ENCODE measurements around the gene CAPZA1. TPM values are rescaled to one million over a fixed set of nuclear protein-coding genes. Genes with fewer than 3 reads are reported as not detected.

Gene CAPZA1
- total RNA-seq, 1 experiment from 2014 or later: 273 TPM

DNA sequence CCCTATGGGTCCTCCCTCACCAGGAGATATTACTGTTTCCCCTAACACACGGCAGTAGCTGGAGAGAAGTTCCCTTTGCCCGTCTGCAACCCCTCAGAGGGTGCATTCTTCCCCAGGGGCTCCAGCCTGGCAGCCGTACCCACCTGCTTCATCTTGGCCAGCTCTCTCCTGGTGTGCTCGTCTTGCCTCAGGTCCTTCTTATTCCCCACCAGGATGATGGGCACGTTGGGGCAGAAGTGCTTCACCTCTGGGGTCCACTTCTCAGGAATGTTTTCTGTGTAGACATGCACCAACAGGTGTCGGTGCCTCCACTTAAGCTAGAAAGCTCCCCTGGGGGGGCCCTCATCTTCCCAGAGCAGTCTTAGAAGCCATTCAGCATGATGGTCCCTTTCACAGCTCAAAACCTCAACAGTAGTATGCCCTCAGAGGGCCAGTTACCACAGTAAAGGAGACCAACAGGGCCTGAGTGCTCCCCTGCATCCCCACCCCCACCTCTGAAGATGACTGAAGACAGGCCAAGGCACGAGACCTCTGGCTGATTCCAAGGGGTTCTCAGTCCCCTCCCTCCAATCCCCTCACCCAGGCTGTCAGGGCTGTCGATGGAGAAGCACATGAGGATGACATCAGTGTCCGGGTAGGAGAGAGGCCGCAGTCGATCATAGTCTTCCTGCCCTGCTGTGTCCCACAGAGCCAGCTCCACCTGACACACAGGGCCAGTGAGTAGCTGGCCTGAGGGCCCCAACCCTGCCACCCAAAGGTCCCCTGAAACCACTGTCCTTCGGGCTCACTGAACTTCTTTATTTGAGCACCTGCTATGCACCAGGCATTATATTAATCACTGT lies 83.0 kb downstream of the CAPZA1 start:
- ATAC-seq (no peak), DNase-seq (no peak)
- Histone ChIP-seq H3F3A (ENCODE audit: low read length, unreplicated experiment) (peaks cover 3% of the 10 kb centered on the region), H3K9me2 (replicated peaks; ENCODE audit: low read length) (no peaks in the 10 kb centered on the region), H3K79me2 (ENCODE audit: low read length) (peaks cover 49% of the 10 kb centered on the region), H3K27ac (ENCODE audit: low read length) (no peak overlapping the region), H3K4me1 (ENCODE audit: insufficient read depth, low read length) (peaks cover 66% of the 10 kb centered on the region), H3K9me3 (ENCODE audit: low read length) (no peaks in the 10 kb centered on the region), H3K4me2 (ENCODE audit: low read length) (no peak overlapping the region; the same call in 1 of the 2 replicates), H3K27me3 (ENCODE audit: low read length) (no peaks in the 10 kb centered on the region), H3K36me3 (ENCODE audit: low read depth, low read length) (peaks cover 16% of the 10 kb centered on the region; the same call in 1 of the 2 replicates), H3K4me3 (ENCODE audit: low read length) (no peak overlapping the region), H4K20me1 (ENCODE audit: low read length) (no peaks in the 10 kb centered on the region), H3K9ac (ENCODE audit: low read length) (no peak overlapping the region), H2AFZ (ENCODE audit: low read length) (no peak overlapping the region)
- TF ChIP-seq EZH2phosphoT487 (IDR thresholded peaks at IDR 0.05; ENCODE audit: borderline replicate concordance, low read length): no peak
- intact Hi-C loops (cut with micrococcal nuclease): no loop called here
- CTCF ChIA-PET: no interaction called here
- POLR2A ChIA-PET (ENCODE audit: unreplicated experiment): no interaction called here
- BruUV-seq (replicated peaks): no TSS peak

GRCh38 chr1:112703706-112704105 lies 84.1 kb downstream of the CAPZA1 start:
- Histone ChIP-seq H3K4me3 (ENCODE audit: low read length) (peak overlapping the region; percentile 97; the same call in 1 of the 2 replicates), H3K9ac (ENCODE audit: low read length) (peak overlapping the region; percentile 97; the same call in 1 of the 2 replicates)

GRCh38 chr1:112704391-112704933 lies 84.8 kb downstream of the CAPZA1 start:
- ATAC-seq (no peak), DNase-seq (no peak)
- Histone ChIP-seq H3K27ac (ENCODE audit: low read length) (peak overlapping the region; percentile 97), H3K4me2 (ENCODE audit: low read length) (peak overlapping the region; percentile 98), H3K27me3 (ENCODE audit: low read length) (no peaks in the 10 kb centered on the region), H2AFZ (ENCODE audit: low read length) (no peak overlapping the region), H3F3A (ENCODE audit: low read length, unreplicated experiment) (peaks cover 3% of the 10 kb centered on the region), H3K9me3 (ENCODE audit: low read length) (no peaks in the 10 kb centered on the region), H4K20me1 (ENCODE audit: low read length) (no peaks in the 10 kb centered on the region), H3K9me2 (replicated peaks; ENCODE audit: low read length) (no peaks in the 10 kb centered on the region), H3K9ac (ENCODE audit: low read length) (peak overlapping the region; percentile 97), H3K4me1 (ENCODE audit: insufficient read depth, low read length) (peaks cover 67% of the 10 kb centered on the region), H3K4me3 (ENCODE audit: low read length) (peak overlapping the region; percentile 97), H3K79me2 (ENCODE audit: low read length) (peaks cover 49% of the 10 kb centered on the region), H3K36me3 (ENCODE audit: low read depth, low read length) (peaks cover 16% of the 10 kb centered on the region; the same call in 1 of the 2 replicates)
- no peak for TF ChIP-seq EZH2phosphoT487 (IDR thresholded peaks at IDR 0.05; ENCODE audit: borderline replicate concordance, low read length)
- TF ChIP-seq EZH2 (IDR thresholded peaks at IDR 0.05; ENCODE audit: low read length, unreplicated experiment): no peak
- TF ChIP-seq, protein P1, sequence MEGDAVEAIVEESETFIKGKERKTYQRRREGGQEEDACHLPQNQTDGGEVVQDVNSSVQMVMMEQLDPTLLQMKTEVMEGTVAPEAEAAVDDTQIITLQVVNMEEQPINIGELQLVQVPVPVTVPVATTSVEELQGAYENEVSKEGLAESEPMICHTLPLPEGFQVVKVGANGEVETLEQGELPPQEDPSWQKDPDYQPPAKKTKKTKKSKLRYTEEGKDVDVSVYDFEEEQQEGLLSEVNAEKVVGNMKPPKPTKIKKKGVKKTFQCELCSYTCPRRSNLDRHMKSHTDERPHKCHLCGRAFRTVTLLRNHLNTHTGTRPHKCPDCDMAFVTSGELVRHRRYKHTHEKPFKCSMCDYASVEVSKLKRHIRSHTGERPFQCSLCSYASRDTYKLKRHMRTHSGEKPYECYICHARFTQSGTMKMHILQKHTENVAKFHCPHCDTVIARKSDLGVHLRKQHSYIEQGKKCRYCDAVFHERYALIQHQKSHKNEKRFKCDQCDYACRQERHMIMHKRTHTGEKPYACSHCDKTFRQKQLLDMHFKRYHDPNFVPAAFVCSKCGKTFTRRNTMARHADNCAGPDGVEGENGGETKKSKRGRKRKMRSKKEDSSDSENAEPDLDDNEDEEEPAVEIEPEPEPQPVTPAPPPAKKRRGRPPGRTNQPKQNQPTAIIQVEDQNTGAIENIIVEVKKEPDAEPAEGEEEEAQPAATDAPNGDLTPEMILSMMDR (conservative IDR thresholded peaks at IDR 0.05; ENCODE audit: low read depth, low read length): no peak
- BruUV-seq (replicated peaks): no TSS peak
- intact Hi-C loops (cut with micrococcal nuclease): no loop called here
- ChIA-PET POLR2A (ENCODE audit: unreplicated experiment) (interaction anchor here (0.6 to 1.4 kb wide), 2 partner anchors 31 to 141 kb away, joined by 4 read pairs; partner anchors contain the start of gene MOV10), CTCF (interaction anchor here (0.5 to 1.3 kb wide), 5 partner anchors 22 to 203 kb away, joined by 3 to 5 read pairs (median 4); no protein-coding TSS in a partner anchor)

More at GRCh38 chr1:112703706-112704105, 84.1 kb downstream of the CAPZA1 start:
- no peak overlapping the region for H2AFZ ChIP-seq (ENCODE audit: low read length)
- ATAC-seq (no peak), DNase-seq (no peak)
- peaks cover 16% of the 10 kb centered on the region; the same call in 1 of the 2 replicates for H3K36me3 ChIP-seq (ENCODE audit: low read depth, low read length)
- TF ChIP-seq, protein P1 (conservative IDR thresholded peaks at IDR 0.05; ENCODE audit: low read depth, low read length): no peak
- TF ChIP-seq EZH2 (IDR thresholded peaks at IDR 0.05; ENCODE audit: low read length, unreplicated experiment): no peak
- no peak for TF ChIP-seq EZH2phosphoT487 (IDR thresholded peaks at IDR 0.05; ENCODE audit: borderline replicate concordance, low read length)
- intact Hi-C loops (cut with micrococcal nuclease): no loop called here
- CTCF ChIA-PET: interaction anchor here (0.7 kb wide), 1 partner anchor 27 kb away, joined by 4 read pairs; no protein-coding TSS in a partner anchor
- H3F3A ChIP-seq (ENCODE audit: low read length, unreplicated experiment): peaks cover 3% of the 10 kb centered on the region
- H3K27me3 ChIP-seq (ENCODE audit: low read length): no peaks in the 10 kb centered on the region
- H3K4me1 ChIP-seq (ENCODE audit: insufficient read depth, low read length): peaks cover 74% of the 10 kb centered on the region
- POLR2A ChIA-PET (ENCODE audit: unreplicated experiment): no interaction called here
- peak overlapping the region; percentile 97 for H3K27ac ChIP-seq (ENCODE audit: low read length)
- peaks cover 49% of the 10 kb centered on the region for H3K79me2 ChIP-seq (ENCODE audit: low read length)
- H3K9me2 ChIP-seq (replicated peaks; ENCODE audit: low read length): no peaks in the 10 kb centered on the region
- BruUV-seq (replicated peaks): no TSS peak
- H3K9me3 ChIP-seq (ENCODE audit: low read length): no peaks in the 10 kb centered on the region
- H4K20me1 ChIP-seq (ENCODE audit: low read length): no peaks in the 10 kb centered on the region
- H3K4me2 ChIP-seq (ENCODE audit: low read length): peak overlapping the region; percentile 98

All from PC-3 (cell line).